Uterus (tissue), 2 donors: ENCODE data around the gene GABRG3.

ENCODE experiments used
- POLR2A ChIP-seq, 2 donors: fragments of 450-650 bp; IDR thresholded peaks; one replicate each; pipeline ENCODE4 v1.6.1; 2016; ENCODE audit warnings: antibody characterized with exemption in 2 of 2, mild to moderate bottlenecking in 1 of 2, moderate library complexity in 1 of 2
- TF ChIP-seq, protein P1 (sequence below), 4 experiments: fragments of 200-600 bp in 2 of 4; fragments of 450-650 bp in 2 of 4; sonication (generic) in 2 of 4; IDR thresholded peaks; one replicate each; pipeline ENCODE4 v1.5.1; 2016 to 2019; ENCODE audit warnings: antibody characterized with exemption in 4 of 4, mild to moderate bottlenecking in 2 of 4, moderate library complexity in 1 of 4

GRCh38 chr15:27220199-27220598 is 249.2 kb downstream of the GABRG3 start:
- TF ChIP-seq, protein P1, sequence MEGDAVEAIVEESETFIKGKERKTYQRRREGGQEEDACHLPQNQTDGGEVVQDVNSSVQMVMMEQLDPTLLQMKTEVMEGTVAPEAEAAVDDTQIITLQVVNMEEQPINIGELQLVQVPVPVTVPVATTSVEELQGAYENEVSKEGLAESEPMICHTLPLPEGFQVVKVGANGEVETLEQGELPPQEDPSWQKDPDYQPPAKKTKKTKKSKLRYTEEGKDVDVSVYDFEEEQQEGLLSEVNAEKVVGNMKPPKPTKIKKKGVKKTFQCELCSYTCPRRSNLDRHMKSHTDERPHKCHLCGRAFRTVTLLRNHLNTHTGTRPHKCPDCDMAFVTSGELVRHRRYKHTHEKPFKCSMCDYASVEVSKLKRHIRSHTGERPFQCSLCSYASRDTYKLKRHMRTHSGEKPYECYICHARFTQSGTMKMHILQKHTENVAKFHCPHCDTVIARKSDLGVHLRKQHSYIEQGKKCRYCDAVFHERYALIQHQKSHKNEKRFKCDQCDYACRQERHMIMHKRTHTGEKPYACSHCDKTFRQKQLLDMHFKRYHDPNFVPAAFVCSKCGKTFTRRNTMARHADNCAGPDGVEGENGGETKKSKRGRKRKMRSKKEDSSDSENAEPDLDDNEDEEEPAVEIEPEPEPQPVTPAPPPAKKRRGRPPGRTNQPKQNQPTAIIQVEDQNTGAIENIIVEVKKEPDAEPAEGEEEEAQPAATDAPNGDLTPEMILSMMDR (IDR thresholded peaks at IDR 0.05), result no peak
- TF ChIP-seq POLR2A (IDR thresholded peaks at IDR 0.05), result no peak
